Endothelial cell (in vitro differentiated cells): ENCODE data around the gene ITPR2. TPM values are rescaled to one million over a fixed set of nuclear protein-coding genes. Genes with fewer than 3 reads are reported as not detected.
"Not testable (repeated sequence)": the region's sequence is repeated elsewhere in the genome, so short reads cannot be mapped to it uniquely, and the experiment has no call there.

ENCODE experiments used
- DNase-seq: peaks from one replicate; pipeline ENCODE4 v3.0.0; 2021; ENCODE audit warnings: low spot score
- H3K27ac Mint-ChIP-seq: one replicate; pipeline ENCODE4 v1.8.0; 2021; ENCODE audit warnings: mixed read lengths, inconsistent platforms; ENCODE audit not compliant: unreplicated experiment
- H3K27me3 Mint-ChIP-seq: one replicate; pipeline ENCODE4 v1.8.0; 2021; ENCODE audit warnings: mild to moderate bottlenecking, moderate library complexity, mixed read lengths, inconsistent platforms; ENCODE audit not compliant: unreplicated experiment
- H3K36me3 Mint-ChIP-seq: one replicate; pipeline ENCODE4 v1.8.0; 2021; ENCODE audit warnings: mild to moderate bottlenecking, low read depth, mixed read lengths, inconsistent platforms; ENCODE audit not compliant: unreplicated experiment
- H3K4me1 Mint-ChIP-seq: one replicate; pipeline ENCODE4 v1.8.0; 2021; ENCODE audit warnings: mild to moderate bottlenecking, mixed read lengths, inconsistent platforms; ENCODE audit not compliant: unreplicated experiment
- H3K4me3 Mint-ChIP-seq: one replicate; pipeline ENCODE4 v1.8.0; 2021; ENCODE audit warnings: mild to moderate bottlenecking, mixed read lengths, inconsistent platforms; ENCODE audit not compliant: unreplicated experiment
- H3K9me3 Mint-ChIP-seq: one replicate; pipeline ENCODE4 v1.8.0; 2021; ENCODE audit warnings: mixed read lengths, inconsistent platforms; ENCODE audit not compliant: unreplicated experiment
- total RNA-seq: library from RNA; stranded (reverse); fragmentation: NEBNext Ultra II Directional; extraction: Animal tissue kit (Norgen Biotek cat#: 25700); gene quantifications from one replicate; pipeline ENCODE4 v1.2.1, GENCODE V29; 2021; ENCODE audit not compliant: unreplicated experiment
- TF ChIP-seq, protein P1 (sequence below): fragments of 200-600 bp; sonication (generic); IDR thresholded peaks from one replicate; pipeline ENCODE4 v1.5.0; 2021; ENCODE audit warnings: antibody characterized with exemption; ENCODE audit not compliant: unreplicated experiment

Gene ITPR2
- total RNA-seq, 1 donor from 2014 or later: 33.8 TPM

DNA sequence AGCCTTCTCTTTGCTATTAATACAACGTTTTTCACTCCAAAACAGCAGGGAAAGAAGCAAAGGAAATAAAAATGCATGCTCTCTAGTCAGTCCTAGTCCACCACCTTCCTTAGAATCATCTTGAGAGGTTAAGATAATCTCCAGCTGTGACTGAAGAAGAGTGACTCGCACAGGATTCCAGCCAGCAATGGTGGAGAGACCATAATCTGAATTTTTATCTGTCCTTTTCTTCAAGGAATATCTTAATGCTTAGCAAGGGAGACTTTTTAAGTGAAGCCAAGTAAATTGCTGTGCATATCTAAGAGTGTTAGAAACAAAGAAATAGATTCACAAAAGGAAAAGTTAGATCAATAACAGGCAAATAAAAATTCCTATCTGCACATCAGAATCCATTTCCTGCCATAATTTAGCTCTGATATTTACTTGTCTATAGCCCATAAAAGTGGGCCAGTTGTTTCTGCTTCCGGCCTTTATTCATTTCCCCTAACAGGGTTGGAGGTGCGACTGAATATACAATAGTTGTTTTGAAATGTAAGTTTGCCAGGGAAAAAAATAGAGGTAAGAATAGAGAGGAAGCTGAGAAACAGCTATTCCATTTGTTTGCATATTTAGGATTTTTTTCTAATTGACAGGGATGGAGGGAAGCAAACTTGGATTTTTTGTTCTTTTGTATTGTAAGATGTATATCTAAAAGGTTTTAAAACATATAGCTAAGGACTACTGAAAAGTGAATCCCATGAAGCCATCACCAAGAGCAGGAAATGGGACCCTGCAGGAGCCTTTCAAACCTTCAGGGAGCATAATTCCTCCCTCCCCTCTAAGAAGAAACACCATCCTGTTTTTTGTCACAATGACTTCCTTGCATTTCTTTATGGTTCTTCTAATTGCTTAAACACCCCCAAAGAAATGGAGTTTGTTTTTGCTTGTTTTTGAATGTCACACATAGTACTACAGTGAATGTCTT, 154.0 kb downstream of the ITPR2 start:
- H3K27ac Mint-ChIP-seq: peak overlapping the region; percentile 95
- TF ChIP-seq, protein P1, sequence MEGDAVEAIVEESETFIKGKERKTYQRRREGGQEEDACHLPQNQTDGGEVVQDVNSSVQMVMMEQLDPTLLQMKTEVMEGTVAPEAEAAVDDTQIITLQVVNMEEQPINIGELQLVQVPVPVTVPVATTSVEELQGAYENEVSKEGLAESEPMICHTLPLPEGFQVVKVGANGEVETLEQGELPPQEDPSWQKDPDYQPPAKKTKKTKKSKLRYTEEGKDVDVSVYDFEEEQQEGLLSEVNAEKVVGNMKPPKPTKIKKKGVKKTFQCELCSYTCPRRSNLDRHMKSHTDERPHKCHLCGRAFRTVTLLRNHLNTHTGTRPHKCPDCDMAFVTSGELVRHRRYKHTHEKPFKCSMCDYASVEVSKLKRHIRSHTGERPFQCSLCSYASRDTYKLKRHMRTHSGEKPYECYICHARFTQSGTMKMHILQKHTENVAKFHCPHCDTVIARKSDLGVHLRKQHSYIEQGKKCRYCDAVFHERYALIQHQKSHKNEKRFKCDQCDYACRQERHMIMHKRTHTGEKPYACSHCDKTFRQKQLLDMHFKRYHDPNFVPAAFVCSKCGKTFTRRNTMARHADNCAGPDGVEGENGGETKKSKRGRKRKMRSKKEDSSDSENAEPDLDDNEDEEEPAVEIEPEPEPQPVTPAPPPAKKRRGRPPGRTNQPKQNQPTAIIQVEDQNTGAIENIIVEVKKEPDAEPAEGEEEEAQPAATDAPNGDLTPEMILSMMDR: no peak
- no peaks in the 10 kb centered on the region for H3K9me3 Mint-ChIP-seq
- no peaks in the 10 kb centered on the region for H3K27me3 Mint-ChIP-seq
- H3K4me3 Mint-ChIP-seq: peak overlapping the region; percentile 4
- peaks cover 41% of the 10 kb centered on the region for H3K4me1 Mint-ChIP-seq
- DNase-seq: no peak
- H3K36me3 Mint-ChIP-seq: peaks cover 25% of the 10 kb centered on the region

DNA sequence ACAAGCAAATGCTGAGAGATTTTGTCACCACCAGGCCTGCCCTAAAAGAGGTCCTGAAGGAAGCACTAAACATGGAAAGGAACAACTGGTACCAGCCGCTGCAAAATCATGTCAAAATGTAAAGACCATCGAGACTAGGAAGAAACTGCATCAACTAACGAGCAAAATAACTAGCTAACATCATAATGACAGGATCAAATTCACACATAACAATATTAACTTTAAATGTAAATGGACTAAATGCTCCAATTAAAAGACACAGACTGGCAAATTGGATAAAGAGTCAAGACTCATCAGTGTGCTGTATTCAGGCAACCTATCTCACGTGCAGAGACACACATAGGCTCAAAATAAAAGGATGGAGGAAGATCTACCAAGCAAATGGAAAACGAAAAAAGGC, 161.5 kb downstream of the ITPR2 start:
- not testable (repeated sequence) for H3K27me3 Mint-ChIP-seq, H3K27ac Mint-ChIP-seq, H3K36me3 Mint-ChIP-seq, H3K4me1 Mint-ChIP-seq, H3K4me3 Mint-ChIP-seq, H3K9me3 Mint-ChIP-seq, DNase-seq

DNA sequence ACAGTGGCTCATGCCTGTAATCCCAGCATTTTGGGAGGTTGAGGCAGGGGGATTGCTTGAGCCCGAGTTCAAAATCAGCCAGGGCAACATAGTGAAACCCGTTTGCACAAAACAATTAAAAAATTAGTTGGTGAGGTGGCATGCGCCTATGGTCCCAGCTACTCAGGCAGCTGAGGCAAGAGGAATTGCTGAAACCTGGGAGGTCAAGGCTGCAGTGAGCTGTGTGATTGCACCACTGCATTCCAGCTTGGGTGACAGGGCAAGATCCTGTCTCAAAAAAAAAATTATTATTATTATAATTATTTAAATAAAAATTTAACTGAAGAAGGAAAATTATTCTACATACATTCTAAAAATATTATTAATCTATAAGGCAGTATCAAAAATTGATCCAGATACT, 164.1 kb downstream of the ITPR2 start:
- Mint-ChIP-seq H3K27ac (no peak overlapping the region), H3K9me3 (no peaks in the 10 kb centered on the region), H3K4me3 (no peak overlapping the region), H3K4me1 (peaks cover 13% of the 10 kb centered on the region), H3K36me3 (peaks cover 6% of the 10 kb centered on the region), H3K27me3 (no peaks in the 10 kb centered on the region)
- TF ChIP-seq, protein P1: no peak
- no peak for DNase-seq

DNA sequence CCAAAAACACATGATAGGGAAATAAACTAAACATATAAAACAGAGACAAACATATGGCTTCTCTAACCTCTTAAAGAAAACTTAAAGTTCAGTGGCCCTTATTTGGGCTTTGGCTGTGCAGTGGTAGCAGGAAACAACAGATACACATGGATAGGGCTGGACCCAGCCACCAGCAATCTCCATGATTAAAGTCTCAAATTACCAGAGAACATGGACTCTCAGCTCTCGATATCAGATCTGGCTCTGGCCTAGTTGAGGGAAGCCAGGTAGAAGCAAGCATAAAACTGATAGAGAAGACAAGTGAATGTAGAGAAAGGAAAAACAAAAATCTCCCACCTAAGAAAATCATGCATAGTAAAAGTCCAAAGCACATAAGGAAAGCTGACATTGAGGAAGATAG, 164.8 kb downstream of the ITPR2 start:
- Mint-ChIP-seq H3K4me1 (peaks cover 13% of the 10 kb centered on the region), H3K36me3 (peaks cover 7% of the 10 kb centered on the region), H3K4me3 (no peak overlapping the region), H3K27ac (no peak overlapping the region), H3K9me3 (no peaks in the 10 kb centered on the region), H3K27me3 (no peaks in the 10 kb centered on the region)
- TF ChIP-seq, protein P1: no peak
- no peak for DNase-seq

GRCh38 chr12:26666286-26666685, 166.7 kb downstream of the ITPR2 start:
- TF ChIP-seq, protein P1: no peak
- Mint-ChIP-seq H3K36me3 (peaks cover 17% of the 10 kb centered on the region), H3K4me1 (peaks cover 13% of the 10 kb centered on the region), H3K27ac (no peak overlapping the region), H3K4me3 (no peak overlapping the region), H3K27me3 (no peaks in the 10 kb centered on the region), H3K9me3 (no peaks in the 10 kb centered on the region)
- DNase-seq: no peak
